ENCODE results near the gene SLC1A7. TPM values are rescaled to one million over a fixed set of nuclear protein-coding genes. Genes with fewer than 3 reads are reported as not detected.

The SLC1A7 gene
- total RNA-seq, 2 experiments from 2014 or later = not detected

Other genes starting within 250 kb of the SLC1A7 start
- gene ECHDC2, start 220.9 kb downstream of the SLC1A7 start, total RNA-seq = 10 to 100 TPM; 62.6 to 67.2 TPM
- gene SCP2, start 215.4 kb downstream of the SLC1A7 start, total RNA-seq = 10 to 100 TPM; 46.6 to 67.1 TPM
- not detected for gene PODN, start 80.4 kb downstream of the SLC1A7 start, total RNA-seq
- 10 to 100 TPM; 20.7 to 23.7 TPM for gene CPT2, start 54.2 kb upstream of the SLC1A7 start, total RNA-seq
- gene CZIB, start 78.0 kb upstream of the SLC1A7 start, total RNA-seq = 10 to 100 TPM; 45.4 to 48.7 TPM
- 10 to 100 TPM; 73.7 to 92.3 TPM for gene MAGOH, start 95.9 kb upstream of the SLC1A7 start, total RNA-seq
- gene LRP8, start 185.4 kb upstream of the SLC1A7 start, total RNA-seq = 10 to 100 TPM; 40.6 to 46.5 TPM